Stimulated activated CD8-positive, alpha-beta memory T cell treated with anti-CD3 and anti-CD28 coated beads, Interleukin-4, amount 100 ng/mL, for 1 hour (primary cell): Measurements from ENCODE around the gene GFAP.
"Not testable (repeated sequence)": the region's sequence is repeated elsewhere in the genome, so short reads cannot be mapped to it uniquely, and the experiment has no call there.

Experiments
- DNase-seq, 2 donors: peaks; one replicate each; pipeline ENCODE4 v3.0.0-alpha.2; 2020; ENCODE audit warnings: low read depth in 2 of 2, low spot score in 1 of 2

The GFAP gene

GRCh38 chr17:44915321-44915726 is at the start of gene GFAP:
Gene GFAP (minus strand): TSS chr17:44915500. CDS start chr17:44915486, 14 bp downstream.
- no peak for DNase-seq

GRCh38 chr17:44961921-44962350 is 46.6 kb upstream of the GFAP start:
- no peak for DNase-seq

GRCh38 chr17:44960691-44961090 is 45.4 kb upstream of the GFAP start:
- no peak for DNase-seq

- no peak for DNase-seq
Observed at GRCh38 chr17:44959821-44960531, 44.7 kb upstream of the GFAP start.

GRCh38 chr17:44956998-44957981 is 42.0 kb upstream of the GFAP start:
- DNase-seq: no peak

- no peak for DNase-seq
Observed at GRCh38 chr17:44955674-44956425, 40.5 kb upstream of the GFAP start.

- no peak for DNase-seq
Observed at GRCh38 chr17:44952946-44953475, 37.7 kb upstream of the GFAP start.

- no peak for DNase-seq
Observed at GRCh38 chr17:44948315-44948795, 33.1 kb upstream of the GFAP start.

- peak; percentile 73 to 76 for DNase-seq
Observed at GRCh38 chr17:44947461-44948314, 32.4 kb upstream of the GFAP start, which contains the start of gene KIF18B. Gene KIF18B (minus strand): TSS chr17:44947773. CDS start chr17:44936344, 11,429 bp downstream.

GRCh38 chr17:44945652-44946051 is 30.4 kb upstream of the GFAP start:
- not testable (repeated sequence) for DNase-seq

GRCh38 chr17:44942456-44942855 is 27.2 kb upstream of the GFAP start:
- DNase-seq: no peak

- no peak for DNase-seq
Observed at GRCh38 chr17:44941712-44942331, 26.5 kb upstream of the GFAP start.

- no peak for DNase-seq
Observed at GRCh38 chr17:44940768-44941167, 25.5 kb upstream of the GFAP start.

- no peak for DNase-seq
Observed at GRCh38 chr17:44940317-44940716, 25.0 kb upstream of the GFAP start.

GRCh38 chr17:44935116-44935515 is 19.8 kb upstream of the GFAP start:
- no peak for DNase-seq

GRCh38 chr17:44934745-44935105 is 19.4 kb upstream of the GFAP start:
- DNase-seq: no peak

GRCh38 chr17:44933824-44934744 is 18.8 kb upstream of the GFAP start:
- no peak for DNase-seq

GRCh38 chr17:44932787-44933097 is 17.4 kb upstream of the GFAP start:
- DNase-seq: no peak
